ENCODE data around the gene BEND3. TPM values are rescaled to one million over a fixed set of nuclear protein-coding genes. Genes with fewer than 3 reads are reported as not detected.

The BEND3 gene
- polyA plus RNA-seq, 3 donors, result 0.17 to 0.52 (median 0.24) TPM

GRCh38 chr6:107069631-107070548 lies 45.4 kb downstream of the BEND3 start:
- Histone ChIP-seq H3K9ac (ENCODE audit: insufficient read depth, low read length, poor library complexity, severe bottlenecking) (no peak overlapping the region), H3K27me3 (ENCODE audit: control insufficient read depth in 2 of 2, insufficient read depth in 2 of 2, low read length in 2 of 2) (no peaks in the 10 kb centered on the region), H4K20me1 (ENCODE audit: insufficient read depth, low read length) (no peaks in the 10 kb centered on the region), H3K4me2 (replicated peaks; ENCODE audit: extremely low read depth, low read length, poor library complexity, severe bottlenecking) (no peak overlapping the region), H3K79me2 (ENCODE audit: insufficient read depth, low read length) (no peaks in the 10 kb centered on the region), H2AFZ (ENCODE audit: insufficient read depth, low read depth, low read length, poor library complexity, severe bottlenecking) (no peak overlapping the region), H3K27ac (ENCODE audit: low read depth in 1 of 2, low read length in 2 of 2) (no peak overlapping the region), H3K36me3 (replicated peaks in 1 of 2; ENCODE audit: control insufficient read depth in 1 of 2, insufficient read depth in 2 of 2, low read length in 2 of 2) (no peaks in the 10 kb centered on the region), H3K4me3 (replicated peaks in 1 of 3; ENCODE audit: low read depth in 2 of 3, low read length in 3 of 3) (no peak overlapping the region), H3K4me1 (ENCODE audit: control insufficient read depth in 1 of 2, insufficient read depth in 2 of 2, low read length in 2 of 2) (peaks cover under 1 to 1% of the 10 kb centered on the region in 2 donors), H3K9me3 (replicated peaks in 1 of 2; ENCODE audit: control insufficient read depth in 1 of 2, insufficient read depth in 1 of 2, low read length in 2 of 2) (no peaks in the 10 kb centered on the region)
- H3K4me3 Mint-ChIP-seq, result no peak overlapping the region
- H3K9me3 Mint-ChIP-seq, result peaks cover 0 to 5% (median 0%) of the 10 kb centered on the region in 7 donors
- peaks cover 5% of the 10 kb centered on the region for H3K4me1 Mint-ChIP-seq
- peaks cover 1 to 4% (median 3%) of the 10 kb centered on the region in 3 donors for H3K27me3 Mint-ChIP-seq (ENCODE audit: low read depth in 3 of 3)
- TF ChIP-seq, protein P1, sequence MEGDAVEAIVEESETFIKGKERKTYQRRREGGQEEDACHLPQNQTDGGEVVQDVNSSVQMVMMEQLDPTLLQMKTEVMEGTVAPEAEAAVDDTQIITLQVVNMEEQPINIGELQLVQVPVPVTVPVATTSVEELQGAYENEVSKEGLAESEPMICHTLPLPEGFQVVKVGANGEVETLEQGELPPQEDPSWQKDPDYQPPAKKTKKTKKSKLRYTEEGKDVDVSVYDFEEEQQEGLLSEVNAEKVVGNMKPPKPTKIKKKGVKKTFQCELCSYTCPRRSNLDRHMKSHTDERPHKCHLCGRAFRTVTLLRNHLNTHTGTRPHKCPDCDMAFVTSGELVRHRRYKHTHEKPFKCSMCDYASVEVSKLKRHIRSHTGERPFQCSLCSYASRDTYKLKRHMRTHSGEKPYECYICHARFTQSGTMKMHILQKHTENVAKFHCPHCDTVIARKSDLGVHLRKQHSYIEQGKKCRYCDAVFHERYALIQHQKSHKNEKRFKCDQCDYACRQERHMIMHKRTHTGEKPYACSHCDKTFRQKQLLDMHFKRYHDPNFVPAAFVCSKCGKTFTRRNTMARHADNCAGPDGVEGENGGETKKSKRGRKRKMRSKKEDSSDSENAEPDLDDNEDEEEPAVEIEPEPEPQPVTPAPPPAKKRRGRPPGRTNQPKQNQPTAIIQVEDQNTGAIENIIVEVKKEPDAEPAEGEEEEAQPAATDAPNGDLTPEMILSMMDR (IDR thresholded peaks at IDR 0.05), result no peak
- no peak for DNase-seq
- peak overlapping the region in 1 of 7 donors; percentile 63 for H3K27ac Mint-ChIP-seq
- 98% methylated on average over 53 of the region's 53 CpGs for WGBS (ENCODE audit: insufficient coverage)
- H3K36me3 Mint-ChIP-seq, result peaks cover 6 to 19% of the 10 kb centered on the region in 2 donors
- intact Hi-C loops (cut with micrococcal nuclease), result no loop called here

DNA sequence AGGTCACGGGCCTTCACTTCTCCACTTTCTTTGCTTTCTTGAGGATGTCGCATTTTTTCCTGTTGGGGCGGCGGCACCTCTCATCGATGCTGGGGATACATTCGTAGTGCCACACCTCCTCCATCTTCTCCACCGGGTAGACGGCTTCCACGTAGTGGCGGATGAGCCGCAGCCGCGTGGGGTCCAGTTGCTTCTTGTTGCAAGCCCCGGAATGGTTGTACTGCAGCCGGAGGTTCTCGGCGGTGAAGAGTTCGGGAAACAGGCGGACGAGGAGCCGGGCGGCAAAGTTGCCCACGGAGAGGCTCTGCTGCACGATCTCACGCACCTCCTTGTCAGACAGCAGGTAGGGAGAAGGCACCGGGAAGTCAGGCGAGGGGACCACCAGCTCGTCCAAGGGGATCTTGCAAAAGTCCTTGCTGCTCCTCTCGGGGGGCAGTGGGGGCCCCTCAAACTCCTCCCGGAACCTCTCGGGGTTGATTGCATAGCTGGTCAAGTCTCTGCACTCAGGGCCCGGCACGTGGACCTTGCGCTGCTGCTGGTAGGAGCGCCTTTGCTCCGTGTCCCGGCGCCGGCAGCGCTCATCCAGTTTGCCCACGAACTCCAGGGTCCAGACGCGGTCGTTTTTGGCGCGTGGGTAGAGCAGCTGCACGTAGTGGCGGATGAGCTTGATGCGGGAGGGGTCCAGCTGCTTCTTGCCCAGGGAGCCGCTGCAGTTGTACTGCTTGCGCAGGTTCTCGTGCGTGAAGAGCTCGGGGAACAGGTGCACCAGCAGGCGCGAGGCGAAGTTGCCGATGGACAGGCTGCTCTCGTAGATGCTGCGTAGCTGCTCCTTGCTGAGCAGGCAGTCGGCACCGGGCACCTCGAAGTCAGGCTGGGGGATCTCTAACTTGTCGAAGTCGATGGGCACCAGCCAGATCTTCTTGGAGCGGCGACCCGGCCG lies 46.4 kb downstream of the BEND3 start:
- Histone ChIP-seq H3K4me2 (replicated peaks; ENCODE audit: extremely low read depth, low read length, poor library complexity, severe bottlenecking) (no peak overlapping the region), H3K4me3 (replicated peaks in 1 of 3; ENCODE audit: low read depth in 2 of 3, low read length in 3 of 3) (no peak overlapping the region), H3K27me3 (ENCODE audit: control insufficient read depth in 2 of 2, insufficient read depth in 2 of 2, low read length in 2 of 2) (no peaks in the 10 kb centered on the region), H3K9me3 (replicated peaks in 1 of 2; ENCODE audit: control insufficient read depth in 1 of 2, insufficient read depth in 1 of 2, low read length in 2 of 2) (no peaks in the 10 kb centered on the region), H2AFZ (ENCODE audit: insufficient read depth, low read depth, low read length, poor library complexity, severe bottlenecking) (no peak overlapping the region), H3K4me1 (ENCODE audit: control insufficient read depth in 1 of 2, insufficient read depth in 2 of 2, low read length in 2 of 2) (peaks cover 6 to 8% of the 10 kb centered on the region in 2 donors), H3K9ac (ENCODE audit: insufficient read depth, low read length, poor library complexity, severe bottlenecking) (no peak overlapping the region), H3K36me3 (replicated peaks in 1 of 2; ENCODE audit: control insufficient read depth in 1 of 2, insufficient read depth in 2 of 2, low read length in 2 of 2) (no peaks in the 10 kb centered on the region), H4K20me1 (ENCODE audit: insufficient read depth, low read length) (no peaks in the 10 kb centered on the region), H3K79me2 (ENCODE audit: insufficient read depth, low read length) (no peaks in the 10 kb centered on the region), H3K27ac (ENCODE audit: low read depth in 1 of 2, low read length in 2 of 2) (no peak overlapping the region)
- no peak overlapping the region for H3K4me3 Mint-ChIP-seq
- peak overlapping the region in 2 of 7 donors; percentile 5 to 63 for H3K27ac Mint-ChIP-seq
- peaks cover 2 to 4% (median 3%) of the 10 kb centered on the region in 3 donors for H3K27me3 Mint-ChIP-seq (ENCODE audit: low read depth in 3 of 3)
- peaks cover 6 to 19% of the 10 kb centered on the region in 2 donors for H3K36me3 Mint-ChIP-seq
- peaks cover 11% of the 10 kb centered on the region for H3K4me1 Mint-ChIP-seq
- WGBS (ENCODE audit: insufficient coverage), result 96% methylated on average over 67 of the region's 69 CpGs
- TF ChIP-seq, protein P1 (IDR thresholded peaks at IDR 0.05), result no peak
- no peak for DNase-seq
- H3K9me3 Mint-ChIP-seq, result peaks cover 0 to 5% (median 0%) of the 10 kb centered on the region in 7 donors
- intact Hi-C loops (cut with micrococcal nuclease), result no loop called here
